ENCODE data around the gene FNDC10.
"Not testable (repeated sequence)": the region's sequence is repeated elsewhere in the genome, so short reads cannot be mapped to it uniquely, and the experiment has no call there.

Gene FNDC10

GRCh38 chr1:1599935-1600860 is at the start of gene FNDC10:
Gene FNDC10 (minus strand): TSS chr1:1600135. CDS start chr1:1600015, 120 bp downstream.
- no peak for DNase-seq

GRCh38 chr1:1648265-1648664 is 48.3 kb upstream of the FNDC10 start:
- DNase-seq, result not testable (repeated sequence)

GRCh38 chr1:1647567-1648241 is 47.8 kb upstream of the FNDC10 start:
- not testable (repeated sequence) for DNase-seq

DNA sequence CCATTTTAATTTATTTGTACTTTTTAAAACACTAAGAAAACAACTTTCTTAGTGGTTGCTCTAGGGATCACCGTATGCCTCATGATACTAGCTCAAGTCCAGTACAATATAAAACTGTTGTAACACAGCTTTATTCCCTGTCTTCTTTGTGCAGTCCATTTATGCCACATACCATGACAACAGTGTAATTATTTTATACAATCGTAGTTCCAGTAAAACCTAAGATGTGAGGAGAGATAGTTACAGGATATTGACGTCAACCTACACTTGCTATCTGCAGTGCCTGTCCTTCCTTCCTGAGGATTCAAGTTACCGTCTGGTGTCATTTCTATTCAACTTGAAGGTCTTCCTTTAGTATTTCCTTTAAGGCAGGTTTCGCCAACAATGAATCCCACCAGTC is 46.4 kb upstream of the FNDC10 start:
- not testable (repeated sequence) for DNase-seq

DNA sequence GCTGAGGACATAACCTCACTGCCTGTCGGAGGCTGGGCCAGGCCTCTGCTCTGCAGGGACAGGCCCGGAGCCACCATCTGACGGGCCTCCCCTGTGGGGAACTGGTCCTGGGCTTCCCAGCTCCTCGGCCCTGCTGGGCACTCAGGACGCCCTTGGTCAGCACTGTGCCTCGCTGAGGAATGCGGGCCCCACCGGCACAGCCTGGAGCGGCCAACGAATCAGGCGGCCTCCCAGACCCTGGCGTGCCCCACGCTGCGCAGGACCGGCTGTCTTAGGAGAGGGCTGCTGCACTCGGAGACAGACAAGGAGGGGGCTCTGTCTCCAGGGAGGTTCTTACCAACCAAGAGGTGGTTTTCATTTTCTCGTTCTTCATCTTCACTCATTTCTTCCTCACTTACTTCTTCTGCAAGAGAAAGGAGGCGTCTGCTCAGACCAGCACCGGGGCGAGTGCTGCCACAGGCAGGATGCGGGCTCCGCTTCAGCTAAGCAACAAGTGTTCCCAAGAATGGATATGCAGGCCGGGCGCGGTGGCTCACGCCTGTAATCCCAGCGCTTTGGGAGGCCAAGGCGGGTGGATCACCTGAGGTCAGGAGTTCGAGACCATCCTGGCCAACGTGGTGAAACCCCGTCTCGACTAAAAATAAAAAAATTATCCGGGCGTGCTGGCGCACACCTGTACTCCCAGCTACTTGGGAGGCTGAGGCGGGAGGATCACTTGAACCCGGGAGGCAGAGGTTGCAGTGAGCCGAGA is 41.0 kb upstream of the FNDC10 start:
- DNase-seq, result not testable (repeated sequence)

GRCh38 chr1:1640081-1640480 is 40.1 kb upstream of the FNDC10 start:
- DNase-seq, result not testable (repeated sequence)

GRCh38 chr1:1639368-1639767 is 39.4 kb upstream of the FNDC10 start:
- DNase-seq, result not testable (repeated sequence)

DNA sequence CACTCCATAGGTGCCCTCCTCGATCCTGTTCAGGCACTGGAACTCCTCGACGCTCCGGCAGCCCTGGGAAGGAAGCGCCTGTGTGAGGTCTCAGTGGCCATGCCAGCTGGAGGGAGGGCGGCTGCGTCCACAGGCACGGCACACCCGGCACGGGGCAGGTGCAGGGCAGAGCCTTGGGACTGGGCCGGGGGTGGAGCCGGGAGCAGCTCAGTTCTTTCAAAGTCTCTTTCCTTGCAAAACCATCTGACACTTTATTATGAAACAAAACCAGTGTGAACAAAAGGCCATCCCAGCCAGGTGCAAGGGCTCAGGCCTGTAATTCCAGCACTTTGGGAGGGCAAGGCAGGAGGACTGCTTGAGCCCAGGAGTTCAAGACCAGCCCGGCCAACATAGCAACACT is 38.6 kb upstream of the FNDC10 start:
- not testable (repeated sequence) for DNase-seq

- not testable (repeated sequence) for DNase-seq
These were observed 37.5 kb upstream of the FNDC10 start for GRCh38 chr1:1637479-1637875.

- not testable (repeated sequence) for DNase-seq
These were observed 36.9 kb upstream of the FNDC10 start for GRCh38 chr1:1636621-1637478.

DNA sequence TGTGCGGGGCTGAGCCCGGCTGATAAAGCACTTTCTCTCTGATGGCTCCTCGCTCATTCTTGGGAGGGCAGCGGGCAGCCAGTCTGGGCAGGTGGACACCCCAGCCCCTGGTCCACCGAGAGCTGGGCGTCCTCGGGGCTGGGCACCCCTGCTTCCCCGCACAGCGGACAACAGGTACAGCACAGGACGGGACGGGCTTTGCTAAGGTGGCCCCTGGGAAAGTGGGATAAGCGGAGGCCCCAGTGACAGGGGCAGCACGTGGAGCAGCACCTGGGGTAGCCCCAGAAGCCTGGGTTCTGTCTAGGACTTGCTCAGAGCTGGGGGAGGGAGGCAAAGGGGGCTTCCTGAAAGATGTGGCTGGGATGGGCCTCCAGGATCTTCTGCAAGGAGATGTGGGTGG is 34.7 kb upstream of the FNDC10 start:
- DNase-seq, result not testable (repeated sequence)

- DNase-seq, result not testable (repeated sequence)
These were observed 33.5 kb upstream of the FNDC10 start for GRCh38 chr1:1633409-1633808.

DNA sequence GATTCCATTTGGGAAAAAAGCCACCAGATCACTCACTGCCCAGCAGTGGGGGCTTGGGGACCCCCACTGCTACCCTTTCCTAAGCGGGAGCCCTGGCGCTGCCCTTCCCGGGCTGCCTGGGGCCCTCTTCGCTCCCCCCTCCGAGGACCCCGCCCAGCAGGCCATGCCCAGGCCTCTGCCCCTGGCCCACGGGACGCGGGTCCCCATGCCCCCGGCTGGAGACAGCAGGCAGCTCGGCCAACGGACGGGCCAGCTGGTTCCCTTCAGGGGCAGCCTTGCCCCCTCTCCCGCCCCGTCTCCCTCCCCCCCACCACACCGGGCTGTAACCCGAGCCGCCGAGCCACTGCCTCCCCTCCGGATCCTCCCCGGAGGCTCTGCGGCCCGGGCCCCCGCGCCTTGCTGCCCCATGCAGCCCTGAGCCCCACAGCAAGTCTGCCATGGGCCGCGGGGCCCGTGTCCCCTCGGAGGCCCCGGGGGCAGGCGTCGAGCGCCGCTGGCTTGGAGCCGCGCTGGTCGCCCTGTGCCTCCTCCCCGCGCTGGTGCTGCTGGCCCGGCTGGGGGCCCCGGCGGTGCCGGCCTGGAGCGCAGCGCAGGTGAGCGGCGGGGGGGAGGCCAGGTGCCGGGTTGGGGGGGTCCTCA is 32.0 kb upstream of the FNDC10 start, which contains the start of gene MMP23B:
MMP23B (plus strand) TSS at position 392 of the 639 bp plus-strand sequence; CDS start at position 438, 46 bp downstream.
- no peak for DNase-seq

DNA sequence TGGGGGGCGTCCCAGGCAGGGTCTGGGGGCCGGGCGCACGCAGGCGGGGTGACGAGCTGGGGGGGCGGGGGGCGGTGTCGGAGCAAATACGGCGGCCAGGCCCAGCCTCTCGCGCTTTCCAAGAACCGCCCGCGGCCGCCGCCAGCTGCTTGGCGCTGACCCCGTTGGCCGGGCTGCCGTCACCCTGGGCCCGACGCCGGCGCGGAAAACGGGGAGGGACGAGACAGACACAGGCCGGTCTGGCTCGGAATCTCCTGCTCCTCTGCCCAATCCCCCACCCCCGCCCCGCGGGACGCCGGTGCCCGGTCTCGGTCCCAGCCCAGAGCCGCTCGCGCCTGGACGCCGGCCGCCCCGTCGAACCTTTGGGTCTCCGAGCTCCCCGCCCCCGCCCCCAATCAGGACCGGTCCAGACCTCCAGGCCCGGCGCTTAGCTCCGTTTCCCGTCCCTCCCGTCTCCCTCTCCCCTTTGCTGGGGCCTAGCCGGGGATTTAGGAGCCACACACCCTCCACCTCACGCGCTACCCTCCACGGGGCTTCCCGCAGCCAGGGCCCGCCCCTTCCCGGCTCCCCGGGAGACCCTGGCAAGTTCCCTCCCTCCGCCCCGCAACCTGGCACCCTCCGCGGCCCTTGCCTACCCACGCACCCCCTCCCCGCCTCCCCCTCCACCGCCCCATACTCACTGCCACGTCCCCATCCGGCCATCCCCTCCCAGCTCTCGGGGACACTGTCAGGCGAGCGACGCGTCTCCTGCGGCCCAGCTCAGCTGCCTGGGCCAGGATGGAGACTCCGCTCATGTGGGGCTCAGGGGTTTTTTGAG is 31.2 kb upstream of the FNDC10 start:
- no peak for DNase-seq

- peak; percentile 76 to 86 for DNase-seq
These were observed 30.4 kb upstream of the FNDC10 start for GRCh38 chr1:1630191-1630964.

- peak in 1 of 2 donors; percentile 51 for DNase-seq
These were observed 29.7 kb upstream of the FNDC10 start for GRCh38 chr1:1629430-1630190.

- DNase-seq, result peak in 1 of 2 donors; percentile 37
These were observed 29.0 kb upstream of the FNDC10 start for GRCh38 chr1:1628754-1629429.

Data from stimulated activated CD4-positive, alpha-beta T cell treated with anti-CD3 and anti-CD28 coated beads, Interleukin-2, amount 100 ng/mL, for 48 hours (primary cell).